Trophoblast cell (in vitro differentiated cells and primary cell): ENCODE results near the gene NPM3.

ENCODE experiments used
- DNase-seq, 2 donors: peaks; one replicate each; pipeline ENCODE4 v3.0.0-alpha.2; 2016
- H2AFZ ChIP-seq: 2 replicates; pipeline ENCODE4 v1.6.1; 2013; ENCODE audit warnings: low read length, moderate library complexity, mild to moderate bottlenecking; ENCODE audit not compliant: insufficient read depth, poor library complexity
- H2AK5ac ChIP-seq: 2 replicates; pipeline ENCODE4 v1.6.1; 2013; ENCODE audit warnings: mild to moderate bottlenecking, low read length
- H2BK120ac ChIP-seq: 2 replicates; pipeline ENCODE4 v1.6.1; 2013; ENCODE audit warnings: low read length, mild to moderate bottlenecking, moderate library complexity; ENCODE audit not compliant: insufficient read depth, poor library complexity
- H2BK12ac ChIP-seq: 2 replicates; pipeline ENCODE4 v1.6.1; 2013; ENCODE audit warnings: mild to moderate bottlenecking, low read length, moderate library complexity
- H2BK5ac ChIP-seq: 2 replicates; pipeline ENCODE4 v1.6.1; 2013; ENCODE audit warnings: low read length, low read depth, moderate library complexity, mild to moderate bottlenecking; ENCODE audit not compliant: poor library complexity
- H3K14ac ChIP-seq: 2 replicates; pipeline ENCODE4 v1.6.1; 2013; ENCODE audit warnings: mild to moderate bottlenecking, low read length
- H3K18ac ChIP-seq: 2 replicates; pipeline ENCODE4 v1.6.1; 2013; ENCODE audit warnings: mild to moderate bottlenecking, low read length
- H3K23ac ChIP-seq: 2 replicates; pipeline ENCODE4 v1.6.1; 2013; ENCODE audit warnings: low read length
- H3K27ac ChIP-seq: 2 replicates; pipeline ENCODE4 v1.5.1; 2013; ENCODE audit warnings: low read depth, mild to moderate bottlenecking, inconsistent platforms, low read length, moderate library complexity
- H3K27me3 ChIP-seq: 2 replicates; pipeline ENCODE4 v1.6.1; 2013; ENCODE audit warnings: inconsistent platforms, mild to moderate bottlenecking, low read length, moderate library complexity; ENCODE audit not compliant: insufficient read depth
- H3K36me3 ChIP-seq, 2 experiments: 1 replicate in 1 of 2; 2 replicates in 1 of 2; pipeline ENCODE4 v1.6.1; 2013; ENCODE audit warnings: low read length in 2 of 2, mild to moderate bottlenecking in 2 of 2, moderate library complexity in 1 of 2; ENCODE audit not compliant: insufficient read depth in 2 of 2, control insufficient read depth in 1 of 2
- H3K4ac ChIP-seq: 2 replicates; pipeline ENCODE4 v1.6.1; 2013; ENCODE audit warnings: low read depth, mild to moderate bottlenecking, low read length, moderate library complexity
- H3K4me1 ChIP-seq, 2 experiments: 1 replicate in 1 of 2; 2 replicates in 1 of 2; pipeline ENCODE4 v1.6.1; 2013; ENCODE audit warnings: low read length in 2 of 2, mild to moderate bottlenecking in 2 of 2, moderate library complexity in 1 of 2; ENCODE audit not compliant: insufficient read depth in 2 of 2, control insufficient read depth in 1 of 2
- H3K4me2 ChIP-seq: 2 replicates; pipeline ENCODE4 v1.6.1; 2013; ENCODE audit warnings: inconsistent platforms, mild to moderate bottlenecking, low read length, moderate library complexity
- H3K4me3 ChIP-seq: 2 replicates; pipeline ENCODE4 v1.5.1; 2013; ENCODE audit warnings: mild to moderate bottlenecking, low read depth, low read length, inconsistent platforms
- H3K79me1 ChIP-seq: one replicate; pipeline ENCODE4 v1.6.1; 2013; ENCODE audit warnings: low read length
- H3K79me2 ChIP-seq: 2 replicates; pipeline ENCODE4 v1.6.1; 2013; ENCODE audit warnings: low read length, mild to moderate bottlenecking; ENCODE audit not compliant: control insufficient read depth, insufficient read depth, poor library complexity
- H3K9ac ChIP-seq: 2 replicates; pipeline ENCODE4 v1.6.1; 2013; ENCODE audit warnings: mild to moderate bottlenecking, low read length
- H3K9me3 ChIP-seq: 2 replicates; pipeline ENCODE4 v1.6.1; 2013; ENCODE audit warnings: low read depth, mild to moderate bottlenecking, control low read depth, inconsistent platforms, low read length; ENCODE audit not compliant: insufficient read depth
- H4K12ac ChIP-seq: 2 replicates; pipeline ENCODE4 v1.6.1; 2013; ENCODE audit warnings: low read depth, mild to moderate bottlenecking, low read length, moderate library complexity
- H4K8ac ChIP-seq: 2 replicates; pipeline ENCODE4 v1.6.1; 2013; ENCODE audit warnings: low read depth, mild to moderate bottlenecking, low read length, moderate library complexity
- H4K91ac ChIP-seq: one replicate; pipeline ENCODE4 v1.6.1; 2013; ENCODE audit warnings: low read depth, mild to moderate bottlenecking, low read length, moderate library complexity
- WGBS: extraction: QIAGEN DNeasy Blood & Tissue Kit; methylation state at CpG from one replicate; pipeline ENCODE4 v1.1.7; 2013; ENCODE audit warnings: missing lambda C conversion rate; ENCODE audit not compliant: insufficient read length, insufficient coverage; ENCODE audit errors: extremely low coverage; 5-methylcytosine and 5-hydroxymethylcytosine counted together

The NPM3 gene

DNA sequence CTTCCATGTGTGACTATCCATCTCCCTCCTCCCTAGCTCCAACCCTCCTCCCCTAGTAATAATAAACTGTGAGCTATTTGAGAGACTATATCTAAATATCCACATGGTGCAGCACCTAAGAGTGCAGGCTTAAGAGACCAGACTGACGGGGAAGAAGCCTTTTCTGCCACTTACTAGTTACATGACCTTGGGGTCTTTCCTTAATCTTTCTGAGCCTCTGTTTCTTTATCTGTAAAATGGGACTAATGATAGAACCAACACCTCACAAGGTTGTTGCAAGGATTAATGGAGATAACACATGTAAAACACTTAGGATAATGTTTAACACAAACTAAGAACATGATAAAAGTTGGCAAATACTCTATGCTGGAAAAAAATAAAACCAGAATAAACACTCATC is 51.1 kb downstream of the NPM3 start:
- no peaks in the 10 kb centered on the region for H3K79me2 ChIP-seq
- no peak for DNase-seq
- H3K14ac ChIP-seq = no peak overlapping the region
- H3K4me1 ChIP-seq = no peaks in the 10 kb centered on the region
- no peak overlapping the region for H2BK120ac ChIP-seq
- no peaks in the 10 kb centered on the region for H3K27me3 ChIP-seq
- no peaks in the 10 kb centered on the region for H3K79me1 ChIP-seq
- H2BK5ac ChIP-seq = no peak overlapping the region
- H3K4ac ChIP-seq = no peak overlapping the region
- no peak overlapping the region for H2AK5ac ChIP-seq
- no CpG with 5 or more reads among the region's 1 CpG for WGBS
- no peak overlapping the region for H3K23ac ChIP-seq
- H3K4me2 ChIP-seq = no peak overlapping the region
- H4K12ac ChIP-seq = no peak overlapping the region
- H3K27ac ChIP-seq = no peak overlapping the region
- H3K18ac ChIP-seq = no peak overlapping the region
- no peak overlapping the region for H3K4me3 ChIP-seq
- H3K36me3 ChIP-seq = no peaks in the 10 kb centered on the region
- H2BK12ac ChIP-seq = no peak overlapping the region
- H3K9me3 ChIP-seq = no peaks in the 10 kb centered on the region
- H2AFZ ChIP-seq = no peak overlapping the region
- no peak overlapping the region for H3K9ac ChIP-seq
- no peak overlapping the region for H4K91ac ChIP-seq
- H4K8ac ChIP-seq = no peak overlapping the region
